ENCODE measurements around the gene POLR2B. TPM values are rescaled to one million over a fixed set of nuclear protein-coding genes. Genes with fewer than 3 reads are reported as not detected.

The POLR2B gene
- total and polyA plus RNA-seq, 2 donors from 2014 or later = 30.6 to 78.2 TPM

DNA sequence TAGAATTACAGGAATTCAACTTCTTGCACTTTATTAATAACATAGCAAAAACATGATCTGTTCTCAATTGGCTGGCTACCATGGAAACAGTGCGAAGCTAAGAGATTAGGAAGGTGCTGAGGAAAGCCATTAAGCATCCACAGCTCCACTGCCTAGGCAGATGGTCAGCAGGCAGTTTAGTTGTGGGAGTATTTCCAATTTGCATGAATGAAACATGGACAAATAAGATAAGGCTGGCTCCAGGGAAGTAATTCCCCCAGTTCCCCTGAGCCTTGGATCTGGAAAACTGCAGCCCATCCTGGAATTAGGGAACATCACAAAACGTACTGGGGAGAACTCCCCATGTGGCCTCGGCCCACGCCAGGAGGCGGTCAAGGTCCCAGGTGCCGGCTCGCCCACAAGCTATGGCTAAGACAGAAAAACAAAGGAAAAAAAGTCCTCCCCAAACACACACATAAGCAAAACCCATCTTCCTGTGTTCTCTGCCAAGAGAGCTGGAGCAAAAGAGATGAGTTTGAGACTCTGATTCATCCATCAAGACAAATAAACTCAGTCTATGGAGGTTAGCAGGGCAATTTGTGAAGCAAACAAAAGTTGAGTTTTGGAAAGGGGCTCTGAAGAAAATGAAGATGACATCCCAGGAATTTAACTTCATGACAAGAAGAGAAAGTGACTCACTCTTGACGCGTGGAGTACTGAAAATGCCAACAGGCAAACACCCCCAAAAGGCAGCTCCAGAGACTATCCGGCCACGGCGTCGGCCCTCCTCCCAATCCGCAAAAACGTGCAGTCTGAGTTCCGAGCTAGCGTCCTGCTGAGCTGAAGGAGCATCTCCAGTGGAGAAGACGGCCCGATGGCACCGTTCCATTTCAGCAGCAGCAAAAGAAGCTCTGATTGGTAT, 86.4 kb downstream of the POLR2B start:
- H3K27me3 ChIP-seq (ENCODE audit: control insufficient read depth, insufficient read depth, low read length) = no peaks in the 10 kb centered on the region
- TF ChIP-seq, protein P1, sequence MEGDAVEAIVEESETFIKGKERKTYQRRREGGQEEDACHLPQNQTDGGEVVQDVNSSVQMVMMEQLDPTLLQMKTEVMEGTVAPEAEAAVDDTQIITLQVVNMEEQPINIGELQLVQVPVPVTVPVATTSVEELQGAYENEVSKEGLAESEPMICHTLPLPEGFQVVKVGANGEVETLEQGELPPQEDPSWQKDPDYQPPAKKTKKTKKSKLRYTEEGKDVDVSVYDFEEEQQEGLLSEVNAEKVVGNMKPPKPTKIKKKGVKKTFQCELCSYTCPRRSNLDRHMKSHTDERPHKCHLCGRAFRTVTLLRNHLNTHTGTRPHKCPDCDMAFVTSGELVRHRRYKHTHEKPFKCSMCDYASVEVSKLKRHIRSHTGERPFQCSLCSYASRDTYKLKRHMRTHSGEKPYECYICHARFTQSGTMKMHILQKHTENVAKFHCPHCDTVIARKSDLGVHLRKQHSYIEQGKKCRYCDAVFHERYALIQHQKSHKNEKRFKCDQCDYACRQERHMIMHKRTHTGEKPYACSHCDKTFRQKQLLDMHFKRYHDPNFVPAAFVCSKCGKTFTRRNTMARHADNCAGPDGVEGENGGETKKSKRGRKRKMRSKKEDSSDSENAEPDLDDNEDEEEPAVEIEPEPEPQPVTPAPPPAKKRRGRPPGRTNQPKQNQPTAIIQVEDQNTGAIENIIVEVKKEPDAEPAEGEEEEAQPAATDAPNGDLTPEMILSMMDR (IDR thresholded peaks at IDR 0.05; ENCODE audit: borderline replicate concordance, extremely low read depth, insufficient read depth) = no peak
- no peak overlapping the region for H3K9ac ChIP-seq (ENCODE audit: low read length in 3 of 3)
- no peaks in the 10 kb centered on the region for H3K9me3 ChIP-seq (ENCODE audit: control insufficient read depth in 2 of 3, insufficient read depth in 1 of 3, low read length in 3 of 3)
- peaks cover 0 to 54% (median 36%) of the 10 kb centered on the region in 3 donors for H3K4me1 ChIP-seq (ENCODE audit: control insufficient read depth in 2 of 3, insufficient read depth in 2 of 3, low read depth in 1 of 3, low read length in 3 of 3)
- H3K4me3 ChIP-seq (ENCODE audit: low read length in 3 of 3) = no peak overlapping the region
- FAIRE-seq (no peak), DNase-seq (peak in 2 of 5 donors; percentile 33 to 91)
- H3K36me3 ChIP-seq (ENCODE audit: control insufficient read depth in 2 of 3, insufficient read depth in 3 of 3, low read length in 3 of 3) = no peaks in the 10 kb centered on the region
- intact Hi-C loops (cut with DNase I) = no loop called here
- peak overlapping the region; percentile 54 to 79 for H3K27ac ChIP-seq (ENCODE audit: low read depth in 2 of 2, low read length in 2 of 2)

DNA sequence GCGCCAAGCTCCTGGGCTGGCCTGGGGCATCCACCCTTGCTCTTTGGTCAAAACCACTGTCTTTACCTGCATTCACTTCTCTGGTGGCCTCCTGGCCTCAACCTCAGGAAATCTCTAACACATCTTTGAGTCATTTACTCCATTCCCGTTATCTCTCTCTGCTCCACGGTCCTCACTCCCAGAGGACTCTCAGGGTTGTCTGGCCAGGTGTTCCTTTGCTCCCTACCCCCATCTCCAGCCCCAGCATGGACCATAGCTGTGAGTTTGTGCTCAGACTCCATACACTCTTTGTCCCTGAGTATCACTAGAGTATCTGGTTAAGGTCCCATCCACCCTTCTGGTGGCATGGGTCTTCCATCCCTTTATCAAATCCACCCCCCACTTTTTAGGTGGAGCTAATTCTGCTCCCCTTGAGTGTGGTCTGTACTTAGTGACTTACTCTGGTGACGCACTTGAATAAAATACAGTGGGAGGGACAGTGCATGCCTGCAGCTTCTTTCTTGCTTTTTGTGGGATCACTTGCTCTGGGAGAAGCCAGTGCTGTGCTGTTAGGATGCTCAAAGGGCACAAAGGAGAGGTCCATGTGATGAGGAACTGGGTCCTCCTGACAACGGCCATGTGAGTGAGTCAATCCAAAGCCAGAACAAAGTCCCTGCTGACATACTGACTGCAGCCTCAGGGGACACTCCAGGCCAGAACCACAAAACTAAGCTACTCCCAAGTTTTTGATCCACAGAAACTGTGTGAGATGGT, 87.2 kb downstream of the POLR2B start:
- intact Hi-C loops (cut with DNase I) = no loop called here
- H3K27me3 ChIP-seq (ENCODE audit: control insufficient read depth, insufficient read depth, low read length) = no peaks in the 10 kb centered on the region
- no peaks in the 10 kb centered on the region for H3K9me3 ChIP-seq (ENCODE audit: control insufficient read depth in 2 of 3, insufficient read depth in 1 of 3, low read length in 3 of 3)
- DNase-seq (no peak), FAIRE-seq (no peak)
- TF ChIP-seq, protein P1 (IDR thresholded peaks at IDR 0.05; ENCODE audit: borderline replicate concordance, extremely low read depth, insufficient read depth) = no peak
- peaks cover 0 to 49% (median 36%) of the 10 kb centered on the region in 3 donors for H3K4me1 ChIP-seq (ENCODE audit: control insufficient read depth in 2 of 3, insufficient read depth in 2 of 3, low read depth in 1 of 3, low read length in 3 of 3)
- H3K9ac ChIP-seq (ENCODE audit: low read length in 3 of 3) = peak overlapping the region in 1 of 3 donors; percentile 15
- peak overlapping the region; percentile 54 to 79 for H3K27ac ChIP-seq (ENCODE audit: low read depth in 2 of 2, low read length in 2 of 2)
- no peak overlapping the region for H3K4me3 ChIP-seq (ENCODE audit: low read length in 3 of 3)
- H3K36me3 ChIP-seq (ENCODE audit: control insufficient read depth in 2 of 3, insufficient read depth in 3 of 3, low read length in 3 of 3) = no peaks in the 10 kb centered on the region

- H3K4me3 ChIP-seq (ENCODE audit: low read length in 3 of 3) = no peak overlapping the region
- DNase-seq (no peak), FAIRE-seq (no peak)
- no peaks in the 10 kb centered on the region for H3K27me3 ChIP-seq (ENCODE audit: control insufficient read depth, insufficient read depth, low read length)
- H3K36me3 ChIP-seq (ENCODE audit: control insufficient read depth in 2 of 3, insufficient read depth in 3 of 3, low read length in 3 of 3) = no peaks in the 10 kb centered on the region
- peak overlapping the region; percentile 30 to 82 for H3K27ac ChIP-seq (ENCODE audit: low read depth in 2 of 2, low read length in 2 of 2)
- H3K4me1 ChIP-seq (ENCODE audit: control insufficient read depth in 2 of 3, insufficient read depth in 2 of 3, low read depth in 1 of 3, low read length in 3 of 3) = peaks cover 0 to 44% (median 40%) of the 10 kb centered on the region in 3 donors
- intact Hi-C loops (cut with DNase I) = no loop called here
- TF ChIP-seq, protein P1 (IDR thresholded peaks at IDR 0.05; ENCODE audit: borderline replicate concordance, extremely low read depth, insufficient read depth) = no peak
- H3K9ac ChIP-seq (ENCODE audit: low read length in 3 of 3) = no peak overlapping the region
- H3K9me3 ChIP-seq (ENCODE audit: control insufficient read depth in 2 of 3, insufficient read depth in 1 of 3, low read length in 3 of 3) = no peaks in the 10 kb centered on the region
Measured at GRCh38 chr4:57068237-57068981, 89.7 kb downstream of the POLR2B start.
